HepG2 (cell line): Measurements from ENCODE around the gene KIR3DL2. TPM values are rescaled to one million over a fixed set of nuclear protein-coding genes. Genes with fewer than 3 reads are reported as not detected.

Source experiments
- ATAC-seq: fragments of 200-7000 bp; cut with Tn5 transposase; 3 replicates; pipeline ENCODE4 v1.9.1; 2020; ENCODE audit warnings: mild to moderate bottlenecking, moderate library complexity
- BruUV-seq: library from RNA; stranded (reverse); fragments of 400-500 nt; replicated peaks from 2 replicates; lab custom pipeline; 2021; lab: Mats Ljungman, UMichigan
- CTCF ChIA-PET: fragments of 300-600 bp; formaldehyde crosslinking; extraction: SDS; loops from one replicate; lab custom pipeline; 2021; ENCODE audit warnings: low total read pairs, inconsistent platforms, low intra/inter-chr PET ratio; lab: Yijun Ruan, JAX
- POLR2A ChIA-PET: fragments of 350-600 bp; sonication (Branson Sonifier 250); formaldehyde crosslinking; loops from one replicate; lab custom pipeline; 2020; ENCODE audit warnings: antibody characterized with exemption, inconsistent platforms; lab: Yijun Ruan, JAX
- DNase-seq: peaks from one replicate; pipeline ENCODE4 v3.0.0-alpha.2; 2015; ENCODE audit warnings: low spot score
- FAIRE-seq: peaks from 3 replicates; lab custom pipeline; 2011; peaks lifted over from hg19 to GRCh38; lab: Jason Lieb, UNC
- H2AFZ ChIP-seq: one replicate; pipeline ENCODE4 v1.6.1; 2011; ENCODE audit warnings: low read length, inconsistent platforms
- H3K27ac ChIP-seq: fragments of 300-600 bp; 3 replicates; pipeline ENCODE4 v1.8.0; 2011; ENCODE audit warnings: mixed run types, mild to moderate bottlenecking, mixed read lengths, low read length, inconsistent platforms; ENCODE audit not compliant: insufficient read depth; ENCODE audit errors: extremely low read length
- H3K27me3 ChIP-seq, 2 experiments: fragments of 200-600 bp in 1 of 2; 2 replicates in 1 of 2; 3 replicates in 1 of 2; pipeline versions ENCODE4 v1.6.0 to v1.8.0; 2011; ENCODE audit warnings: low read length in 2 of 2, mild to moderate bottlenecking in 2 of 2, moderate library complexity in 2 of 2, inconsistent platforms in 1 of 2; ENCODE audit not compliant: insufficient read depth in 2 of 2, control insufficient read depth in 1 of 2
- H3K36me3 ChIP-seq, 2 experiments: fragments of 200-600 bp in 1 of 2; replicated peaks in 1 of 2; 2 replicates in 1 of 2; 3 replicates in 1 of 2; pipeline versions ENCODE4 v1.5.1 to v1.8.0; 2011; ENCODE audit warnings: low read length in 2 of 2, inconsistent platforms in 1 of 2; ENCODE audit not compliant: insufficient read depth in 2 of 2, control insufficient read depth in 1 of 2
- H3K4me1 ChIP-seq: 2 replicates; pipeline ENCODE4 v1.5.1; 2012; ENCODE audit warnings: low read length, inconsistent platforms; ENCODE audit not compliant: insufficient read depth
- H3K4me2 ChIP-seq: 2 replicates; pipeline ENCODE4 v1.6.0; 2011; ENCODE audit warnings: low read depth, low read length, inconsistent platforms
- H3K4me3 ChIP-seq, 3 experiments: fragments of 200-600 bp in 1 of 3; sonication (generic), shearing (Covaris generic) in 1 of 3; replicated peaks in 1 of 3; 2 replicates each; pipeline ENCODE4 v1.5.1; 2011 to 2016; ENCODE audit warnings: low read length in 3 of 3, inconsistent platforms in 2 of 3, low read depth in 2 of 3, mild to moderate bottlenecking in 2 of 3, control low read depth in 1 of 3, mixed read lengths in 1 of 3; ENCODE audit not compliant: insufficient read depth in 1 of 3
- H3K79me2 ChIP-seq: one replicate; pipeline ENCODE4 v1.6.1; 2011; ENCODE audit warnings: low read length, inconsistent platforms; ENCODE audit not compliant: insufficient read depth
- H3K9ac ChIP-seq: 2 replicates; pipeline ENCODE4 v1.6.0; 2011; ENCODE audit warnings: mild to moderate bottlenecking, low read depth, low read length, inconsistent platforms; ENCODE audit not compliant: insufficient read depth
- H3K9me3 ChIP-seq: 2 replicates; pipeline ENCODE4 v1.5.1; 2012; ENCODE audit warnings: mild to moderate bottlenecking, low read length
- H4K20me1 ChIP-seq: 2 replicates; pipeline ENCODE4 v1.6.0; 2011; ENCODE audit warnings: inconsistent platforms, mild to moderate bottlenecking, low read length, moderate library complexity; ENCODE audit not compliant: insufficient read depth
- ARNT ChIP-seq: fragments of 450-650 bp; IDR thresholded peaks from 2 replicates; pipeline ENCODE4 v1.6.1; 2017
- ASH2L ChIP-seq: fragments of 300-600, 200-600 bp; sonication (generic); IDR thresholded peaks from 2 replicates; pipeline ENCODE4 v1.7.0; 2017; ENCODE audit warnings: low read depth, mild to moderate bottlenecking, moderate library complexity, mixed read lengths, low read length; ENCODE audit not compliant: insufficient read length
- ATF3 ChIP-seq: sonication (generic); formaldehyde crosslinking; IDR thresholded peaks from 2 replicates; pipeline ENCODE4 v1.4.0; 2020; ENCODE audit warnings: missing genetic modification reagents
- ELF3 ChIP-seq: IDR thresholded peaks from 2 replicates; pipeline ENCODE4 v1.6.1; 2016; ENCODE audit warnings: missing genetic modification reagents, missing compliant biosample characterization
- HMGXB4 ChIP-seq, 2 experiments: sonication (generic) in 1 of 2; formaldehyde crosslinking in 1 of 2; IDR thresholded peaks; 2 replicates each; pipeline versions ENCODE4 v1.4.0 to v1.6.1; 2018 to 2020; ENCODE audit warnings: missing genetic modification reagents in 2 of 2, borderline replicate concordance in 1 of 2, low read depth in 1 of 2, mild to moderate bottlenecking in 1 of 2, missing biosample characterization in 1 of 2
- IRX3 ChIP-seq: sonication (generic); formaldehyde crosslinking; IDR thresholded peaks from 2 replicates; pipeline ENCODE4 v1.8.1; 2023; ENCODE audit warnings: mild to moderate bottlenecking, low read depth, missing genetic modification reagents, borderline replicate concordance
- KDM3A ChIP-seq: IDR thresholded peaks from 2 replicates; pipeline ENCODE4 v1.6.1; 2018; ENCODE audit warnings: low read depth, missing compliant biosample characterization
- MAF1 ChIP-seq: sonication (generic); formaldehyde crosslinking; IDR thresholded peaks from 2 replicates; pipeline ENCODE4 v1.5.0; 2020; ENCODE audit warnings: missing genetic modification reagents, borderline replicate concordance
- PAF1 ChIP-seq: IDR thresholded peaks from 2 replicates; pipeline ENCODE4 v1.6.1; 2016; ENCODE audit warnings: missing genetic modification reagents, missing compliant biosample characterization
- SATB2 ChIP-seq: sonication (generic); formaldehyde crosslinking; IDR thresholded peaks from 2 replicates; pipeline ENCODE4 v1.5.0; 2020; ENCODE audit warnings: missing genetic modification reagents
- STAT5B ChIP-seq: sonication (generic); formaldehyde crosslinking; IDR thresholded peaks from 2 replicates; pipeline ENCODE4 v1.4.0; 2020; ENCODE audit warnings: missing genetic modification reagents
- TFDP1 ChIP-seq: IDR thresholded peaks from 2 replicates; pipeline ENCODE4 v1.6.1; 2016; ENCODE audit warnings: missing compliant biosample characterization, missing genetic modification reagents, borderline replicate concordance
- XBP1 ChIP-seq: sonication (generic); formaldehyde crosslinking; IDR thresholded peaks from 2 replicates; pipeline ENCODE4 v1.5.0; 2020; ENCODE audit warnings: missing genetic modification reagents
- ZNF121 ChIP-seq: sonication (generic); formaldehyde crosslinking; IDR thresholded peaks from 2 replicates; pipeline ENCODE4 v1.5.0; 2020; ENCODE audit warnings: mild to moderate bottlenecking, missing genetic modification reagents
- ZNF20 ChIP-seq: sonication (generic); formaldehyde crosslinking; IDR thresholded peaks from 2 replicates; pipeline ENCODE4 v1.4.0; 2020; ENCODE audit warnings: mild to moderate bottlenecking, moderate library complexity, missing genetic modification reagents
- ZNF576 ChIP-seq: sonication (generic); formaldehyde crosslinking; IDR thresholded peaks from 2 replicates; pipeline ENCODE4 v1.4.0; 2020; ENCODE audit warnings: mild to moderate bottlenecking, missing genetic modification reagents
- ZNF629 ChIP-seq: sonication (generic); formaldehyde crosslinking; conservative IDR thresholded peaks from 2 replicates; pipeline ENCODE4 v1.5.0; 2020; ENCODE audit warnings: missing genetic modification reagents
- ZNF704 ChIP-seq: sonication (generic); formaldehyde crosslinking; IDR thresholded peaks from 2 replicates; pipeline ENCODE4 v1.8.1; 2023; ENCODE audit warnings: mild to moderate bottlenecking, inconsistent platforms, moderate library complexity, missing genetic modification reagents, borderline replicate concordance
- ZNF841 ChIP-seq: sonication (generic); formaldehyde crosslinking; IDR thresholded peaks from 2 replicates; pipeline ENCODE4 v1.8.1; 2023; ENCODE audit warnings: missing genetic modification reagents, borderline replicate concordance
- WGBS: methylation state at CpG from one replicate; pipeline ENCODE4 v1.1.6; 2017; ENCODE audit warnings: low lambda C conversion rate; 5-methylcytosine and 5-hydroxymethylcytosine counted together
- in situ Hi-C: cut with HindIII; loops from 2 replicates; pipeline ENCODE4 v1.10.0; 2017; ENCODE audit warnings: low pct_unique_long_range_greater_than_20kb; ENCODE audit not compliant: extremely low pct_ligation_motif_present
- intact Hi-C: fragments of 100-400 bp; cut with micrococcal nuclease; formaldehyde crosslinking; loops from one replicate; pipeline ENCODE4 v1.10.0; 2022; ENCODE audit not compliant: unreplicated experiment
- polyA plus RNA-seq, 8 experiments: library from polyadenylated mRNA; depleted of rRNA in 3 of 8; stranded (reverse) in 7 of 8; unstranded in 1 of 8; fragments of >200 nt; fragmentation: Illumina TruSeq in 4 of 8; extraction: Trizol in 4 of 8; gene quantifications; 2 replicates each; pipeline versions ENCODE4 v1.2.1 to v1.2.3, GENCODE V29; 2011 to 2016; ENCODE audit warnings: low read depth in 4 of 8, missing spikeins in 1 of 8, mixed read lengths in 1 of 8; ENCODE audit not compliant: insufficient read depth in 1 of 8
- total RNA-seq, 5 experiments: library from RNA; depleted of rRNA; stranded (reverse); fragments of >200 nt; fragmentation: Illumina TruSeq; extraction: Trizol; gene quantifications; 2 replicates each; pipeline ENCODE4 v1.2.3, GENCODE V29; 2016; ENCODE audit warnings: low read depth in 1 of 5

KIR3DL2 gene
- total and polyA plus RNA-seq, 2 of the 13 experiments (the other 11 are each of a cell fraction or from before 2014, with no cell fraction given) = not detected

GRCh38 chr19:54877471-54877870 is 27.2 kb downstream of the KIR3DL2 start (continued):
- TF ChIP-seq HMGXB4 (CRISPR knock-in tag; IDR thresholded peaks at IDR 0.05; ENCODE audit: borderline replicate concordance in 1 of 2, low read depth in 1 of 2) (no peak), ASH2L (no peak), KDM3A (no peak), XBP1 (CRISPR knock-in tag) (no peak), ZNF20 (CRISPR knock-in tag) (no peak)

- no peaks in the 10 kb centered on the region for H3K9me3 ChIP-seq
- no peak overlapping the region for H3K4me2 ChIP-seq
- 36% methylated on average over 3 of the region's 6 CpGs for WGBS
- no TSS peak for BruUV-seq
- ChIA-PET POLR2A (no interaction called here), CTCF (interaction anchor here (1.3 kb wide), 1 partner anchor 250 kb away, joined by 3 read pairs; no protein-coding TSS in a partner anchor)
- no peaks in the 10 kb centered on the region for H4K20me1 ChIP-seq
- in situ Hi-C loops (no loop called here), intact Hi-C loops (loop anchor here (5.0 kb wide), 1 partner anchor 250 kb away; no protein-coding TSS in a partner anchor)
- no peaks in the 10 kb centered on the region for H3K4me1 ChIP-seq
- no peaks in the 10 kb centered on the region for H3K79me2 ChIP-seq
- DNase-seq (no peak), FAIRE-seq (no peak), ATAC-seq (no peak)
- H3K4me3 ChIP-seq = no peak overlapping the region
- no peak overlapping the region for H3K9ac ChIP-seq
- no peak overlapping the region for H2AFZ ChIP-seq
- H3K27ac ChIP-seq = no peak overlapping the region
- H3K36me3 ChIP-seq = no peaks in the 10 kb centered on the region
- peaks cover 4 to 8% of the 10 kb centered on the region in 2 experiments; a peak in 4 of 5 replicates for H3K27me3 ChIP-seq
- no peak for TF ChIP-seq IRX3
- TF ChIP-seq ELF3 (CRISPR knock-in tag) = no peak
- TF ChIP-seq SATB2 (CRISPR knock-in tag) = no peak
- TF ChIP-seq ZNF576 (CRISPR knock-in tag) = no peak
- TF ChIP-seq ZNF841 (CRISPR knock-in tag) = no peak
- TF ChIP-seq ZNF704 (CRISPR knock-in tag) = no peak
- TF ChIP-seq ATF3 (CRISPR knock-in tag) = no peak
- no peak for TF ChIP-seq PAF1
- no peak for TF ChIP-seq TFDP1 (CRISPR knock-in tag)
- no peak for TF ChIP-seq STAT5B
- no peak for TF ChIP-seq ZNF629 (CRISPR knock-in tag)
- TF ChIP-seq ZNF121 = no peak
- TF ChIP-seq MAF1 (CRISPR knock-in tag) = no peak
- no peak for TF ChIP-seq ARNT
Observed at GRCh38 chr19:54881884-54882283, 31.6 kb downstream of the KIR3DL2 start.
